Measurements from ENCODE around the gene TMEM95.

DNA sequence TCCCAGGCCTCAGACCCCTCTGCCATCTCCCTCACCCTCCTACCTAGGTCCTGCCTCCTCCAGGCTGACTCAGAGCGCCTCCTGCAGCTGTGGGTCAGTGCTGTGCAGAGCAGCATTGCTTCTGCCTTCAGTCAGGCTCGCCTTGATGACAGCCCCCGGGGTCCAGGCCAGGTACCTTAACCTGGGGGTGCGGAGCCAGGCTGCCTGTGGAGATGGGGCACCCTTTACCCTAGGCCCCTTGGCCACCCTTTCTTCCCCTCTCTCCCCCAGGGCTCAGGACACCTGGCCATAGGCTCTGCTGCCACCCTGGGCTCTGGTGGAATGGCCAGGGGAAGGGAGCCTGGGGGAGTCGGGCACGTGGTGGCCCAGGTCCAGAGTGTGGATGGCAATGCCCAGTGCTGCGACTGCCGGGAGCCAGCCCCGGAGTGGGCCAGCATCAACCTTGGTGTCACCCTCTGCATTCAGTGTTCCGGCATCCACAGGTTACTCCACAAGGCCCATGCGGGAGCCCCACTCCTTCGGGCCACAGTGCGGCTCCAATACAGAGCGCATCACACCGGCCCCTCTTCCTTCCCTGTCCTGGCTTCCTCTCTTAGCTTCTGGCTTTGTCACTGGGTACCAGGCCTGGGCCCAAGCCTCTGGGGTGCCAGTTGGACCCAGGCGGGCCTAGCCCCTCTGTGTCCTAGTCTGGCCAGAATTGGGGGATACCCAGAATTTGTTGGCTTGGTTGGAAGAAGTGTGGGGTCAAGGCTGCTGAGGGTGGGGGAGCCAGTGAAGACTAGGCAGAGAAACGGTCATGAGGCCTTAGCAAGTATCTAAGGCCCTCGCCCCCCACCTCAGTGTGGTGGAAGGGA is 8.0 kb upstream of the TMEM95 start:
- TF ChIP-seq, protein P1, sequence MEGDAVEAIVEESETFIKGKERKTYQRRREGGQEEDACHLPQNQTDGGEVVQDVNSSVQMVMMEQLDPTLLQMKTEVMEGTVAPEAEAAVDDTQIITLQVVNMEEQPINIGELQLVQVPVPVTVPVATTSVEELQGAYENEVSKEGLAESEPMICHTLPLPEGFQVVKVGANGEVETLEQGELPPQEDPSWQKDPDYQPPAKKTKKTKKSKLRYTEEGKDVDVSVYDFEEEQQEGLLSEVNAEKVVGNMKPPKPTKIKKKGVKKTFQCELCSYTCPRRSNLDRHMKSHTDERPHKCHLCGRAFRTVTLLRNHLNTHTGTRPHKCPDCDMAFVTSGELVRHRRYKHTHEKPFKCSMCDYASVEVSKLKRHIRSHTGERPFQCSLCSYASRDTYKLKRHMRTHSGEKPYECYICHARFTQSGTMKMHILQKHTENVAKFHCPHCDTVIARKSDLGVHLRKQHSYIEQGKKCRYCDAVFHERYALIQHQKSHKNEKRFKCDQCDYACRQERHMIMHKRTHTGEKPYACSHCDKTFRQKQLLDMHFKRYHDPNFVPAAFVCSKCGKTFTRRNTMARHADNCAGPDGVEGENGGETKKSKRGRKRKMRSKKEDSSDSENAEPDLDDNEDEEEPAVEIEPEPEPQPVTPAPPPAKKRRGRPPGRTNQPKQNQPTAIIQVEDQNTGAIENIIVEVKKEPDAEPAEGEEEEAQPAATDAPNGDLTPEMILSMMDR (IDR thresholded peaks at IDR 0.05 in 8 of 11, conservative IDR thresholded peaks at IDR 0.05 in 3 of 11), result no peak
- no peak for TF ChIP-seq POLR2A (IDR thresholded peaks at IDR 0.05)
- TF ChIP-seq POLR2AphosphoS5 (IDR thresholded peaks at IDR 0.05), result peak in 2 of 3 donors; percentile 14 to 57

All from spleen (tissue), 7 donors.